ENCODE data around the gene DLX5.
"Not testable (repeated sequence)": the region's sequence is repeated elsewhere in the genome, so short reads cannot be mapped to it uniquely, and the experiment has no call there.

DLX5 gene

GRCh38 chr7:97024209-97025129 is at the start of gene DLX5:
Gene DLX5 (minus strand): TSS chr7:97024831. CDS start chr7:97024623, 208 bp downstream.
- no peak for DNase-seq (ENCODE audit: low read depth in 1 of 2, low spot score in 1 of 2)

- not testable (repeated sequence) for DNase-seq (ENCODE audit: low read depth in 1 of 2, low spot score in 1 of 2)
Measured at GRCh38 chr7:97072025-97072424, 47.4 kb upstream of the DLX5 start.

GRCh38 chr7:97064972-97065587 is 40.4 kb upstream of the DLX5 start:
- DNase-seq (ENCODE audit: low read depth in 1 of 2, low spot score in 1 of 2): no peak

GRCh38 chr7:97064020-97064419 is 39.4 kb upstream of the DLX5 start:
- DNase-seq (ENCODE audit: low read depth in 1 of 2, low spot score in 1 of 2): no peak

GRCh38 chr7:97043281-97043680 is 18.6 kb upstream of the DLX5 start:
- DNase-seq (ENCODE audit: low read depth in 1 of 2, low spot score in 1 of 2): no peak

GRCh38 chr7:97039374-97040065 is 14.9 kb upstream of the DLX5 start:
- no peak for DNase-seq (ENCODE audit: low read depth in 1 of 2, low spot score in 1 of 2)

GRCh38 chr7:97034213-97034852 is 9.7 kb upstream of the DLX5 start:
- DNase-seq (ENCODE audit: low read depth in 1 of 2, low spot score in 1 of 2): not testable (repeated sequence)

- peak in 1 of 2 donors; percentile 54 for DNase-seq (ENCODE audit: low read depth in 1 of 2, low spot score in 1 of 2)
Measured at GRCh38 chr7:97027427-97028234, 3.0 kb upstream of the DLX5 start.

GRCh38 chr7:97026715-97027426 is 2.2 kb upstream of the DLX5 start:
- no peak for DNase-seq (ENCODE audit: low read depth in 1 of 2, low spot score in 1 of 2)

- DNase-seq (ENCODE audit: low read depth in 1 of 2, low spot score in 1 of 2): no peak
Measured at GRCh38 chr7:97025983-97026714, 1.5 kb upstream of the DLX5 start.

- no peak for DNase-seq (ENCODE audit: low read depth in 1 of 2, low spot score in 1 of 2)
Measured at GRCh38 chr7:97025130-97025499, 484 bp upstream of the DLX5 start.

- DNase-seq (ENCODE audit: low read depth in 1 of 2, low spot score in 1 of 2): no peak
Measured at GRCh38 chr7:97022491-97023306, 1.9 kb downstream of the DLX5 start.

GRCh38 chr7:97021747-97022490 is 2.7 kb downstream of the DLX5 start:
- DNase-seq (ENCODE audit: low read depth in 1 of 2, low spot score in 1 of 2): no peak

GRCh38 chr7:97020996-97021746 is 3.5 kb downstream of the DLX5 start:
- no peak for DNase-seq (ENCODE audit: low read depth in 1 of 2, low spot score in 1 of 2)

- no peak for DNase-seq (ENCODE audit: low read depth in 1 of 2, low spot score in 1 of 2)
Measured at GRCh38 chr7:97020601-97020995, 4.0 kb downstream of the DLX5 start.

- DNase-seq (ENCODE audit: low read depth in 1 of 2, low spot score in 1 of 2): no peak
Measured at GRCh38 chr7:97019710-97020225, 4.9 kb downstream of the DLX5 start.

Data from stimulated activated CD4-positive, alpha-beta T cell treated with anti-CD3 and anti-CD28 coated beads, Interleukin-15, amount 100 ng/mL, for 1 hour (primary cell).